ENCODE measurements around the gene CSMD2.
"Not testable (repeated sequence)": the region's sequence is repeated elsewhere in the genome, so short reads cannot be mapped to it uniquely, and the experiment has no call there.

Gene CSMD2

GRCh38 chr1:34101151-34101550 is 63.9 kb downstream of the CSMD2 start:
- no peak for DNase-seq

- no peak for DNase-seq
Observed at GRCh38 chr1:34100332-34100731, 64.7 kb downstream of the CSMD2 start.

GRCh38 chr1:34092399-34092798 is 72.6 kb downstream of the CSMD2 start:
- not testable (repeated sequence) for DNase-seq

GRCh38 chr1:34089731-34090130 is 75.3 kb downstream of the CSMD2 start:
- no peak for DNase-seq

GRCh38 chr1:34087986-34088385 is 77.0 kb downstream of the CSMD2 start:
- DNase-seq: no peak

- no peak for DNase-seq
Observed at GRCh38 chr1:34086561-34086960, 78.5 kb downstream of the CSMD2 start.

GRCh38 chr1:34083974-34084373 is 81.1 kb downstream of the CSMD2 start:
- no peak for DNase-seq

GRCh38 chr1:34082085-34082670 is 82.9 kb downstream of the CSMD2 start:
- not testable (repeated sequence) for DNase-seq

GRCh38 chr1:34078383-34078782 is 86.6 kb downstream of the CSMD2 start:
- DNase-seq: no peak

- DNase-seq: no peak
Observed at GRCh38 chr1:34075576-34075975, 89.5 kb downstream of the CSMD2 start.

- DNase-seq: no peak
Observed at GRCh38 chr1:34073028-34073695, 91.9 kb downstream of the CSMD2 start.

- no peak for DNase-seq
Observed at GRCh38 chr1:34070201-34070836, 94.7 kb downstream of the CSMD2 start.

- DNase-seq: no peak
Observed at GRCh38 chr1:34066981-34067603, 97.9 kb downstream of the CSMD2 start.

- DNase-seq: no peak
Observed at GRCh38 chr1:34066166-34066565, 98.9 kb downstream of the CSMD2 start.

- DNase-seq: no peak
Observed at GRCh38 chr1:34065498-34065897, 99.5 kb downstream of the CSMD2 start.

GRCh38 chr1:34060901-34061415 is 104.1 kb downstream of the CSMD2 start:
- no peak for DNase-seq

GRCh38 chr1:34060187-34060730 is 104.8 kb downstream of the CSMD2 start:
- no peak for DNase-seq

- DNase-seq: no peak
Observed at GRCh38 chr1:34057347-34058130, 107.5 kb downstream of the CSMD2 start.

- no peak for DNase-seq
Observed at GRCh38 chr1:34055818-34056217, 109.2 kb downstream of the CSMD2 start.

GRCh38 chr1:34054920-34055319 is 110.1 kb downstream of the CSMD2 start:
- DNase-seq: no peak

- DNase-seq: no peak
Observed at GRCh38 chr1:34053660-34054059, 111.4 kb downstream of the CSMD2 start.

- DNase-seq: no peak
Observed at GRCh38 chr1:34052565-34052964, 112.5 kb downstream of the CSMD2 start.
